SKM-1 treated with dmso at 0.1 percent for 144 hours (cell line): ENCODE results near the gene C19orf73.
"Not testable (repeated sequence)": the region's sequence is repeated elsewhere in the genome, so short reads cannot be mapped to it uniquely, and the experiment has no call there.

ENCODE experiments used
- DNase-seq: peaks from one replicate; lab custom pipeline; 2025; ENCODE audit not compliant: unreplicated experiment; lab: John Stamatoyannopoulos, UW

C19orf73 gene

DNA sequence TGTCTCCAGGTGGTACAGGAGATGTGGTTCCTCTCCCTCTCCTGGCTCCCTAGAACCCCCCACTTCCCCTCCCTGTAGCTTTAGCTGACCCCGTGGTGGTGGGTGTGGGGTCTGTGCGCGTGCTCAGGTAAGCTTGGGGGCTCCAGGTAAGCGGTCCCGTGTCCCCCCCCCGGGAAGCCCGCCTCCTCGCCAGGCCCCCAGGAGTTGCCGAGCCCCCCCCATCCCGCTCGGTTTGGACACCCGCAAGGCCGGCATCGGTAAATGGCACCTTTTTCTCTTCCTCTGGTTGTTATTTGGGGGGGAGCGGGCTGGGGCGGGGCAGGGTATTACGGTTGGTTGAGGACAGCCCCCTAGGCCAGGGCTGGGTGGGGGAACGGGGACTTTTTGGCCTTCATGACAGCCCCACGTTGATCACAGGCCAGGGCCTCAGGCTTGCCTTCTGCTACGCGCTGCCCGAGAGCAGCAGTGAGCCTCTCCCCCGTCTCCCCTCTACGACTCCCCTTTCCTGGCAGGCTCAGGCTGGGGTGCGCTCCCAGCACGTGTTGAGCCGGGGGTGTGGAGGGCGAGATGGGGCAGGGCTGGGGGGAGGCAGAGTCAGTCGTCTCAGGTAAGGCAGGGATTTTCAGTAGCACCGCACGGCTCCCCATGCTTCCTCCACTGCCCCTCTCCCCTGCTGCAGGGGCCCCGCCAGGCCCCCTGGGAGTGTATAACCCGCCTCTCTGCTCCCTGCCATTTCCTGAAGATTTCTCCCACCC is 15.4 kb downstream of the C19orf73 start:
- DNase-seq, result no peak

DNA sequence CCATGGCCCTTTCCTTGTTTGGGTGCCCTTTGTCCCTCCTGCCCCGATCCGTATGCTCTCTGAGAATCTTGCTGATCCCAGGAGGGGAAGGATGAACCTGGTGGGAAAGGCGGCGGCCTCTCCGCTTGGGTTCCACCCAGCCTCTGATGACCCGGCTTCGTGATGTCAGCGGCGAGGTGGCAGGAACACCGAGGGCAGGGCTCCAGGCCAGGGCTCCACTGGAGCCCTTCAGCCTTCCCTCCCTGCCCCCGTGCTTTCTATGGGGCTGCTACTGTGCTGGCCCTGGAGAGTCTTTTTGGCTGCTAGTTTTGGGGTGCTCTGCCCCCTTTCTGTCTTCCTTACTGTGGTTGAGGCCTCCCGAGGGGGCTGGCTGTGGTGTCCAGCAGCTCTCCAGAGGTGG is 16.6 kb downstream of the C19orf73 start:
- no peak for DNase-seq

DNA sequence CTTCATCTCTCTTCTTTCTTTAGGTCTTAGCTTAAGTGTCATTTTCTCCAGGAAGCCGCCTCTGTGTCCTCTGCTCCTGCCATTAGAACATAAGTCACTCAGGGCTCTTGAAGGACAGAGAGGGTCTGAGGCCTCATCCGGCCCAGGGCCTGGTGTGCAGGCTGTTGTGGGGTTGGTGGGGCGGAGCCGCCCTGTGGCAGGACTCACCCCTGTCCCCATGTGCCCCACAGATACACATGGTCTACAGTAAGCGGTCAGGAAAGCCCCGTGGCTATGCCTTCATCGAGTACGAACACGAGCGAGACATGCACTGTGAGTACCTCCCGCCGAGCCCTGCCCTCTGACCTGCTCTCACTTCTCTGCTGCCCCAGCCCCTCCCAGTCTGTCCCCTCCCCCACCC is 17.8 kb downstream of the C19orf73 start:
- no peak for DNase-seq

DNA sequence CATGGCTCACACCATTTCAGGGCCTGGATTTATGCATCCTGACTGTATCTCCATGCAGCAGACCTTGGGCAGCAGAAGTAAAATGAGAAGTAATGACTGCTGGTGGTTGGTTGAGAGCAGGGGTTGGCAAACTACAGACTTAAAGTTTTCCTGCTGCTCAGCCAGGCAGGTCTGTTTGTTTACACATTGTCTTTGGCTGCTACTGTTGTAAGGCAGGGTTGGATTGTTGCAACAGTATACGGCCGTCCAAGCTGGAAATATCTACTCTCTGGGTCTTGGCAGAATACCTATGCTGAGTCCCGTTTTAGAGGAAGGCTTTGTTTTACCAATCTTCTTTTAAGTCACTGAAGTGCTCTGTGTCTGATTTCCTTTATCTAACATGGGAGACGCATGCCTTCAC is 20.1 kb downstream of the C19orf73 start:
- DNase-seq, result no peak

DNA sequence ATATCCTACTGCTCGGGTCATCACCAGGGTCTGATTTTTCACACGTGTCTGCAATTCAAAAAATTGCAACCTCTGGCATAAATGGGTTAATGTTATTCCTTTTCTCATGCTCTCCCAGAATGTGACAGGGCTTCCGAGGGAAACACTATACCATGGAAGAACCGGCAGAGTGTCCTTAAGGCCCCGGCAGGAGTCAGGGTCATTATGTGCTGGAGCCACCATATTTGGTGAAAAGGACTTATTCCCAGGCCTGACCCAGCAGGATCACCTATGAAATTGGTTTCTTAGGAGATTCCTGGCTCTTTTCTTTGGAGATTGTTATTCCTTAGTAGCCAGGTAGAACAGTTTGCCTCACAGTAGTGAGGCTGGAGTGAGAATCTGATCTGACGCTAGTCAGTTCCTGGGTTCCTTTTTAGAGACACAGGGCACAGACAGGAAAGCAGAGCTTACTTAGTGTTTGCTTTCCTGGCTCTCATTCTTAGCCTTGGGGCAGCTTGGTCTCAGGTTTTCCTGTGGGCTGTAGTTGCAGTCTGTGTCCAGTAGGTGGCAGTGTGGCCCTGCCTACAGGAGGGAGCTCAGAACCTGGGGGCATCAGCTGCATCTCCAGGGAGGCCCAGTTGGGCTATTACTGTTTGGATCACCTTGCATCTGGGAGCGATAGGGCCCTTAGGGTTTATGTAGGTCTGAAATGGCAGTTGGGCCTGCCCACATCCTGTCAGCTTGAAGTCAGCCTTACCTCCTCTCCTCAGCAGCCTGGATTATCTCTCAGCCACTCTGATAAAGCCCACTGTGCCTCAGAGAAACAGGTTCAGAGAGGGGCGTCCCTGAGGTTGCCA is 21.3 kb downstream of the C19orf73 start:
- DNase-seq, result peak; percentile 26

DNA sequence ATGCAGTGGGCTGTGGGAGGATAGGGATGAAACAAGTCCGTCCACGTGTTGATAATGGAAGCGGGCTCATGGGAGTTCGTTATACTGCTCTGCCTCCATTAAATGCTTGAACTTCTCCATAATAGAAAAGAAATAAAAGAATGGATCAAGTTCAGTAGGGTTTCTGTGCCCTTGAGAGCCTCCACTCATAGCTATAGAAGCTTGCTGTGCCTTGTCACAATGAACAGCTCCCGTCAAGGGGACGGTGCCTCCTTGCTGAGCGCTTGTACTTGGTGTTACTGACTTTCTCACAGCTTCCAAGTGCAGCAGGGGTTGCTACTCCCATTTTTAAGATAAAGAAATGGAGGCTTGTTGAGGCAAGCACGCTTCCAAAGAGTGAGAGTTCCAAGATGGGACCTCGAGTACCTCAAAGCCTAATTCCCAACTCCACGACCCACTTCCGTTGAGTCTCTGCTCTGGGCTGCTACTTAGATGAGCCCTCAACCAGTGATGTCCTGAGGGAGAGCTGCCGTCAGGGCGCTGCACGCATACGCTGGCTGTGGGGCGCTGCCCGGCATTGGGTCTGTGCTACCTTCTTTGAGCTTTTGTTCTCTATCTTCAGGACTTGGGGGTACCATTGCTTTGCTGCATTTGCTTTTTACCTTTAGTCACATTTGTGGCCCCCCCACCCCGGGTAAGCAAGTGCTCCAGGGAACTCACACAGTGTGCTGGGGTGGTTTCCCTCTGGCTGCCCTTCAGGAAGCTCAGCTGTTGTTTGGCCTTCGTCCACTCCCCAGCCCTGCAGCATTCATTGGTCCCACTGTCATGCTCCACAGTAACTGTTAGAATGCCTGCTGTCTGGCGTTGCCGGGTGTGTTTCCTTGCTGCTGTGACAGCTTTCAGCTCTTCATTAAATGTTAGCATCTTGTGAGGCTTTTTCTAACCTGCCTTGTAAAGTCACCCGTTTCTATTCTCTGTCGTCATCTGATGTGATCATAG is 24.1 kb downstream of the C19orf73 start:
- DNase-seq, result no peak

DNA sequence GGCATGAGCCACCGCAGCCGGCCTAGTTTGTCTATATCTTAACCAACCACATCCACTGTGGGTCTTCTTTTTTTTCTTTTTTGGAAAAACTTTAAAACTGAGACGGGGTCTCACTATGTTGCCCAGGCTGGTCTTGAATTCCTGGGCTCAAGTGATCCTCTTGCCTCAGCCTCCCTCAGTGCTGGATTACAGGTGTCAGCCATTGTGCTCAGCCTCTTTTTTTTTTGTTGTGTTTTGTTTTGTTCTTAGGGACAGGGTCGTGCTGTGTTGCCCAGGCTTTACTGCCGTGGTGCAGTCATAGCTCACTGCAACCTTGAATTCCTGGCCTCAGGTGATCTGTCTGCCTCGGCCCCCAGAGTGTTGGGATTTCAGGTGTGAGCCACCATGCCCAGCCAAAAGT is 26.3 kb downstream of the C19orf73 start:
- no peak for DNase-seq

DNA sequence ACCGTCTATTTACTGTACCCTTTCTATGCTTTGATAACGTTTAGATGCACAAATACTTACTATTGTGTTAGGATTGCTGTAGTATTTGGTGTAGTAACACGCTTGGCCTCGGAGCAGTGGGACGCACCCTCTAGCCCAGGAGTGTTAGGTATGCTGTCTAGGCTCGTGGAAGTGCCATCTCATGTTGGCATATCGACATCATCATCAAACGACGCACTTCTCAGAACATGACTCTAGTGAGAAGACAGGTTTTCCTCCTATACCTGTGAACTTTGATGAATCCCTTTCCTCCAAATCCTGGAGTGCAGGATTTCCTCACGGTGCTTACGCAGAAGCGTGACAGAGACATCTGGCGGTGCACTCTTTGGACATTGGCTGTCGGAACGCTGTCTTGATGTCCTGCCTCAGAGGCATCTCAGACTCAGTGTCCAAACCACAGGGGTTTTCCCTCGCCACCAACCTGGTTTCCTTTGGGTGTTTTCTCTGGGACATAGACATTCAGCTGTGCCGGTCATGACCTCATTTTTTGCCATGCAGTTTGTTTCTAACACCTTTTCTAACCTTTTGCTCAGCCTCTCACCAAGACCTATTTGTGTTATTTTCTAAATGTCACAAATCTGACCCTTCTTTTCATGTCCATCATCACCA is 27.4 kb downstream of the C19orf73 start:
- DNase-seq, result no peak

DNA sequence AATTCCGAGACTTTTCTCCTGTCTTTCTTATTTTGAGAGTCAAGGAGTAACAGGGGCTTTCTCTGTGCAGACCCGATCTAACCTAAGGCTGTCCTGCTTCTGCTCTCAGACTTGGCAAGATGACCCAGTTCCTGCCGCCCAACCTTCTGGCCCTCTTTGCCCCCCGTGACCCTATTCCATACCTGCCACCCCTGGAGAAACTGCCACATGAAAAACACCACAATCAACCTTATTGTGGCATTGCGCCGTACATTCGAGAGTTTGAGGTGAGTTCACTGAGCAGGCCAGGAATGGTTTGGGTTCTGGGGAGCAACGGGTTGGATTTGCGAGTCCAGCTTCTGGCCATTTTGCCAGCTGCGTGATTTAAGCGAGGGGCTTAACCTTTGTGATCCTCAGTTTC is 32.6 kb downstream of the C19orf73 start:
- no peak for DNase-seq

DNA sequence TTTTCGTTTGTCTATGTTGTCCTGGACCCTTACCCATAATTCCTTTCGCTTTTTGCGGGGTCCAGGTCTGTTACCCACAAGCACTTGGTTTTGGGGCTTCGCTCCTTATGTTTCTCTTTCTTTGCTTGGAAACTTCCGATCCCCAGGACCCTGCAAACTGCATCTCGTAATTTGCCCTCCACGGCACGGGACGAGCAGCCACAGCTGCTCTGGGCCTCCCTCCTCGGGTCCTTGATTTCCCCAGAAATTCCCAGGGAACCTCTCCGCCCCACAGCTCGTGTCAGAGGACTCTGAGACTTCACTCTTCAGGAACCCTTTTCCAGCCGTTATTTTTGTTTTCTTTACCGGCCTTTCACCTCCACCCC is 33.1 kb downstream of the C19orf73 start:
- DNase-seq, result no peak

DNA sequence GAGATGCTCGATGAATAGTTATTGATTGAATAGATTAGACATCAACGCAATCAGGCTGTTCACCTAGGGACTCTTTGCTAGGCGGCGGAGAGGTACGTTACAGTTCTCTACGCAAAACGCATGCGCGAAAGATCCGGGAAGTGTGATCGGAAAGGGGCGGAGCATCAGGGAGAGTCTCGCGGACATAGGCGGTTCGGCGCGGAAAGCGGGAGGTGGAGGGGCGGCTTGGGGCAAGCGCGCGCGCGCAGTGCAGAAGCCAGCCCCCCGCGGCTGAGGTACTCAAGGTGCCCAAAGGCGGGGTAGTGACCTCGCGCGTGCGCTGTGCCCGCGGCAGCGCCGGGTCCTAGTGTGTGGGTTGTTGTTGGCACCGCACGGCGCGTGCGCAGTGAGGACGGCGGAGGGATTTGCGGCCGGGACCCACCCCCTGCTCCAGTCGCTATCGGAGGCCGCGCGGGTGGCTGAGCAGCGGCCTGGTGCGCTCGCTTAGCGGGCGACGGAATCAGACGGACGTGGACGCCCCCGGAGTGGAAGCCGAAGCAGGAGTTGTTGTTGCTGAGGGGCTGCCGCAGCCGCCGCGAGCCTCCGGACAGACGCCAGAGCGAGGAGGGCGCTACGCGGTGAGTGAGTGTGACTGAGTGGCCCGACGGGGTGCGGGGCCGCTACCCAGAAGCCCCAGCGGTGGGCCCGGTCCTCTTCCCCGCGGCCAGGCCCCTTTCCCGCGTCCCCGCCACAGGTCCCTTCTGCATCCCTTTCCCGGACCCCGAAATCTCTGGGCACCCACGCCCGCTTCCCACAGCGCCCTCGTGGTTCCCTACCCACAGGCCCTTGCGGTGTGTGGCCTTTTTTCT is 33.7 kb downstream of the C19orf73 start, which contains the start of gene SNRNP70:
Gene SNRNP70 (plus strand): TSS at position 432 of the 848 bp plus-strand sequence. CDS start 964 bp downstream, outside the sequence.
- peak; percentile 80 for DNase-seq

DNA sequence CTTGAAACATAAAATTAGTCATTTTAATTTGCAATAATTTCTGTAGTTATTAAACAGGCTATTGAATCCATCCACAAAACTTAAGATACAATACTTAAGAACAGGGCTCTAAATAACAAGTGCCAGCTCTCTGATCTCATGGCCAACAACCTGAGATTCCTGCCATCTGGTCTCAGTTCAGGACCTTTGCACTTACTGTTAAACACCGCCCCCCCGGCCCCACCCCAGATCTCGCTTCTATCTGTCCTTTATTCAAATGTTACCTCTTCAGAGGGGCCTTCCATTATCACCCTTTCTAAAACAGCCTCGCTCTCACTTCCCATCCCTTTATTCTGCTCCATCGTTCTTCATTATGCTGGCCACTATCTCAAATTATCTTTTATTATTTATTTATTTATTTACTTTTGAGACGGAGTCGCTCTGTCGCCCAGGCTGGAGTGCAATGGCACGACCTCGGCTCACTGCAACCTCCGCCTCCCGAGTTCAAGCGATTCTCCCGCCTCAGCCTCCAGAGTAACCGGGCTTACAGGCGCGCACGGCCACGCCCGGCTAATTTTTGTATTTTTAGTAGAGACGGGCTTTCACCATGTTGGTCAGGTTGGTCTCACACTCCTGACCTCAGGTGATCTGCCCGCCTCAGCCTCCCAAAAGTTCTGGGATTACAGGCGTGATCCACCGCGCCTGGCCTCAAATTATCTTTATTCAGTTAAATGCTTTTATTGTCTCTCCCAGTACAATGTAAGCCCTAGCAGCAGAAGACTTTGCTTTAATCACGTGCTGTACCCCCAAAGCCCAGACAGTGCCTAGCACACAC is 34.5 kb downstream of the C19orf73 start:
- DNase-seq, result no peak

DNA sequence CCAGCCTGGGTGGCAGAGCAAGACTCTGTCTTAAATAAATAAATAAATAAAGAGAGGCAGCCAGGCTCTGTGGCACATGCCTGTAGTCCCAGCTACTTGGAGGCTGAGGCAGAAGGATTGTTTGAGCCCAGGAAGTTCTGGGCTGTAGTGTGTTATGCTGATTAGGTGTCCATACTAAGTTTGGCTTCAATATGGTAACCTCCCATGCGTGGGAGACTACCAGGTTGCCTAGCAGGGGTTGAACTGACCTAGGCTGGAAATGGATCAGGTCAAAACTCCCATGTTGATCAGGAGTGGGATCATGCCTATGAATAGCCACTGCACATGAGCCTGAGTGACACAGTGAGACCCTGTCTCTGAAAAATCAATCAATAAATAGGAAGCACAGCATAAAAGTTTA is 37.7 kb downstream of the C19orf73 start:
- DNase-seq, result no peak

DNA sequence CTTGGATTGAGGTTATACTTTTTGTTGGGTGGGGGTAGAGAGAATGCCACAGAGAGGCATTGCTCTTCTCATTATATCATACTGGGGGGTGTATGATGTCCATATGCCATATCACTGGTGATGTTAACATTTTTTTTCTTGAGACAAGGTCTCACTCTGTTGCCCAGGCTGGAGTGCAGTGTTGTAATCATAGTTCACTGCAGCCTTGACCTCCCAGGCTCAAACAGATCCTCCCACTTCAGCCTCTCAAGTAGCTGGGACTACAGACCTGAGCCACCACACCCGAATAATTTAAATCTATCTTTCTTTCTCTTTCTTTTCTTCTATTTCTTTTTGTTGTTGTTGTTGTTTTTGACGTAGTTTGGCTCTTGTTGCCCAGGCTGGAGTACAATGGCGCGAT is 38.6 kb downstream of the C19orf73 start:
- no peak for DNase-seq

DNA sequence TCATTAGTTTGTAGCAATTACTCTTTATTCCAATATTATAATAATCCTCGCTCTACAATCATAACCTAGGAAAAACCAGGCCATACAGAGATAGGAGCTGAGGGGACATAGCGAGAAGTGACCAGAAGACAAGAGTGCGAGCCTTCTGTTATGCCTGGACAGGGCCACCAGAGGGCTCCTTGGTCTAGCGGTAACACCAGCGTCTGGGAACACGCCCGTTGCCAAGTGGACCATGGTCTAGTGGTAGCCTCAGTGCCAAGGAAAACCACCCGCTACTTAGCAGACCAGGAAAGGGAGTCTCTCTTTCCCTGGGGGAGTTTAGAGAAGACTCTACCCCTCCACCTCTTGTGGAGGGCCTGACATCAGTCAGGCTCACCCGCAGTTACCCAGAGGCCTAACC is 44.1 kb downstream of the C19orf73 start:
- DNase-seq, result not testable (repeated sequence)

DNA sequence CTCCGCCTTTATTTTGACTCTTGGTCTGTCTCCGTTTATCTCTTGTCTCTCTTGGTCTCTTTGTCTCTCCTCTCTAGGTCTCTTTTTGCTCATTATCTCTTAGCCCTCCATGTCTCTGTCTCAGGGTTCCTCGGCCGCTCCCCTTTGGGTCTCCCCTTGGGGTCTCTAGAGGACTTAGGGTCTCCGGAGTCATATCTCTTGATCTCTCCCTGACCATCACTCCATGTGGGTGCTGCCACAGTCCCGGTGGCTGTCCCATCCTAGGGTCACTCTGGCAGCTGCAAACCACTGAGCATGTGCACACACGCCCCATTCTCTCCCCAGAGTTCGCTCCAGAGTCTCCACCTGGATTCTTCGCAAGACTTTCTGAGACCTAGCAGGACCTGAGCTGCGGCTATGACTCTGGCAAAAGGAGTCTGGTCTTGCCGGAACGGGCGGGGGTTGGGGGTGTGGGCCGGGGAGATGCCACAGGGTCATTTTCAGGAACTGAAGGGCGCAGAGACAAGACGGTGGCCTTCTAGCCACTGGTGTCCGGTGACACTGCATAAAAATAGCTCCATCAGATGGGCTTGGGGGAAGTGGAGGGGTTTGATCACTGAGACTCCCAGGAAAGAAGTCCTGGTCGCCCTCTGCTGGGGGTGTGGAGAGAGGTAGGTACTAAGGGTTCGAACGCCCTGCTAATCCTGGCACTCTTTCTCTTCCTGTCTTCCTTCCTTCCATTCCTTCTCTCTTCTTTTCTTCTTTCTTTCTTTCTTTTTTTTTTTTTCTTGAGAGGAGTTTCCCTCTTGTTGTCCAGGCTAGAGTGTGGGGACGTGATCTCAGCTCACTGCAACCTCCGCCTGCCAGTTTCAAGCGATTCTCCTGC is 45.2 kb downstream of the C19orf73 start:
- peak; percentile 6 for DNase-seq

DNA sequence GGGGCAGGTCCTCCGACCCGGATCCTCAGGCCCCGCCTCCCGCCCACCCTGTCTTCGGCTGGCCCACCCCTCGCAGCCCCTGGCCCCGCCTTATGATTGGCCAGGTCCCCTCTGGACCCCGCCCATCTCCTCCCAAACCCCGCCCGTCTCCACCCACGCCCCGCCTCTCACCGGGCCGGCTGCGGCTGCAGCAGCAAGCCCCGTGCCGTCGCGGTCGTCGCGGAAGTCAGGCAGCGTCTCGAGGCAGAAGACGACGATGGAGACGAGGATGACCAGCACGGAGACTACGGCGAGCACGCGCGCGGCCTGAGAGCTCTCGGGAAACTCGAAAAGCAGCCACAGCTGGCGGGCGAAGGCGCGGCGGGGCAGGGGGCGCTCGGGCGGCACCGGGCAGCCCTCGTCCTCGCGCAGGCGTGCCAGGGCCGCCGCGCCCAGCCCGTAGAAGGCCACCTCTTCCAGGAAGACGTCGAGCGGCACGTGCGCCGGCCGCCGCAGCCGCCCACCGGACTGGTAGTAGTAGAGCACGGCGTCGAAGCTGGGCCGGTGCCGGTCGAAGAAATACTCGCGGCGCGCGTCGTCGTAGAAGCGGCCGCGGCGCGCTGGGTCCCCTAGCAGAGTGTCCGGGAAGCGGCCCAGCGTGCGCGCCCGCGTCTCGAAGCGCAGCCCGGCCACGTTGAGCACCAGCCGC is 46.9 kb downstream of the C19orf73 start:
- DNase-seq, result no peak
